Measurements from ENCODE around the gene IL27RA.

DNA sequence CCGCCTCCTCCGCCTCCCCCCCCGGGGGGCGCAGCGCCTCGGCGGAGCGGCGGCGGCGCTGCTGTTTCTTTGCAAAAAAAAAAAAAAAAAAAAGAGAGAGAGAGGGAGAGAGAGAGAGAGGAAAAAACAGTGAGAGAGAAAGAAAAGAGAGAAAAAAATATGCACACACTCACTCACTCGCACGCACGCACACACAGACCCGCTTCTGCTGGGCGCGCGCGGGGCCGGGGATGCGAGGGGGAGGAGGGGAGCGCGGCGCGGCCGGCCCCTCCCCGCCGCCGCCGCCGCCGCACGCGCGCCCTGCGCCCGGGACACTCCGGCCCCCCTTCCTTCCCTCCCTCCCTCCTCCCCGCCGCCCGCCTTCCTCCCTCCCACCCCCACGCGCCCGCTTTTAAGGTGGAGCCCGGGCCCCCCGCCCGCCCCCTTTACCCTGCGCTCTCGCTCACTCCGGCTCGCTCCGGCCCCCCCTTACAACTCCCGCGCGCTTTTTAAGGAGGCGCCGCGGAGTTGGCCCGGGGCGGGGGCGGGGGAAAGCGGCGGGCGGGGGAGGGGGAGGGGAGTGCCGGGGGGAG, 59.0 kb downstream of the IL27RA start, which contains the start of gene SAMD1:
- TF ChIP-seq POLR2AphosphoS5 (IDR thresholded peaks at IDR 0.05; ENCODE audit: low read depth, low read length) (no peak), TAF1 (IDR thresholded peaks at IDR 0.05; ENCODE audit: borderline replicate concordance, insufficient read depth, low read length) (no peak)

Measured in PFSK-1 (cell line).